Embryonic facial prominence (tissue), 1 donor: ENCODE data around the gene LMTK2.
"Not testable (repeated sequence)": the region's sequence is repeated elsewhere in the genome, so short reads cannot be mapped to it uniquely, and the experiment has no call there.

Experiments used
- DNase-seq: peaks from one replicate; pipeline ENCODE4 v3.0.0-alpha.2; 2016; ENCODE audit errors: extremely low spot score

LMTK2 gene

GRCh38 chr7:98217623-98218582, 111.2 kb downstream of the LMTK2 start:
- DNase-seq, result no peak

- DNase-seq, result not testable (repeated sequence)
These were observed 112.7 kb downstream of the LMTK2 start for GRCh38 chr7:98219382-98219781.

- no peak for DNase-seq
These were observed 115.2 kb downstream of the LMTK2 start for GRCh38 chr7:98221611-98222532.

GRCh38 chr7:98222533-98223195, 116.0 kb downstream of the LMTK2 start:
- no peak for DNase-seq

GRCh38 chr7:98223351-98223897, 116.8 kb downstream of the LMTK2 start:
- no peak for DNase-seq

GRCh38 chr7:98223898-98224700, 117.4 kb downstream of the LMTK2 start:
- DNase-seq, result no peak

GRCh38 chr7:98224701-98225181, 118.1 kb downstream of the LMTK2 start:
- DNase-seq, result no peak

GRCh38 chr7:98225913-98226614, 119.4 kb downstream of the LMTK2 start:
- DNase-seq, result no peak

- no peak for DNase-seq
These were observed 121.3 kb downstream of the LMTK2 start for GRCh38 chr7:98227939-98228338.

GRCh38 chr7:98228801-98229200, 122.1 kb downstream of the LMTK2 start:
- no peak for DNase-seq

- no peak for DNase-seq
These were observed 122.8 kb downstream of the LMTK2 start for GRCh38 chr7:98229441-98229840.

- DNase-seq, result no peak
These were observed 123.5 kb downstream of the LMTK2 start for GRCh38 chr7:98229991-98230745.

GRCh38 chr7:98230746-98231471, 124.2 kb downstream of the LMTK2 start:
- no peak for DNase-seq

GRCh38 chr7:98231493-98232262, 125.0 kb downstream of the LMTK2 start:
- no peak for DNase-seq

GRCh38 chr7:98232263-98232585, 125.6 kb downstream of the LMTK2 start:
- DNase-seq, result no peak

GRCh38 chr7:98232799-98233198, 126.1 kb downstream of the LMTK2 start:
- no peak for DNase-seq

- DNase-seq, result no peak
These were observed 126.8 kb downstream of the LMTK2 start for GRCh38 chr7:98233219-98234070.
